Tibial artery (tissue), 4 donors: ENCODE data around the gene GNB1.

Experiments used
- DNase-seq, 2 donors: peaks; one replicate each; pipeline ENCODE4 v3.0.0-alpha.2; 2019
- H3K27ac ChIP-seq, 2 donors: fragments of 200-600 bp; sonication (generic) in 1 of 2; 1 replicate in 1 of 2; 2 replicates in 1 of 2; pipeline ENCODE4 v1.5.1; 2018 to 2019; ENCODE audit warnings: mild to moderate bottlenecking in 1 of 2
- H3K27me3 ChIP-seq, 2 donors: fragments of 200-600 bp; sonication (generic) in 1 of 2; one replicate each; pipeline versions ENCODE4 v1.5.1 to v1.6.0; 2016 to 2019
- H3K36me3 ChIP-seq, 3 donors: fragments of 200-600 bp; sonication (generic) in 2 of 3; one replicate each; pipeline ENCODE4 v1.5.1; 2016 to 2019; ENCODE audit warnings: mild to moderate bottlenecking in 2 of 3
- H3K4me1 ChIP-seq, 4 donors: fragments of 200-600 bp; sonication (generic) in 2 of 4; 1 replicate in 3 of 4; 2 replicates in 1 of 4; pipeline ENCODE4 v1.5.1; 2016 to 2019
- H3K4me3 ChIP-seq, 2 donors: fragments of 200-600 bp; sonication (generic) in 1 of 2; 1 replicate in 1 of 2; 2 replicates in 1 of 2; pipeline ENCODE4 v1.5.1; 2018 to 2019; ENCODE audit warnings: mild to moderate bottlenecking in 2 of 2
- H3K9me3 ChIP-seq, 3 donors: fragments of 200-600 bp; sonication (generic) in 1 of 3; one replicate each; pipeline ENCODE4 v1.5.1; 2016 to 2019
- intact Hi-C: fragments of 100-400 bp; cut with DNase I; formaldehyde crosslinking; loops from one replicate; pipeline ENCODE4 v1.15.0; 2023; ENCODE audit warnings: low total_unique reads
- TF ChIP-seq, protein P1 (sequence below), 2 experiments: fragments of 200-600 bp in 1 of 2; fragments of 450-650 bp in 1 of 2; IDR thresholded peaks; one replicate each; pipeline ENCODE4 v1.5.1; 2017 to 2019; ENCODE audit warnings: antibody characterized with exemption in 2 of 2, mild to moderate bottlenecking in 1 of 2, moderate library complexity in 1 of 2

The GNB1 gene

GRCh38 chr1:1900883-1901640 is 10.2 kb upstream of the GNB1 start:
- Histone ChIP-seq H3K27me3 (peaks cover 0 to 22% of the 10 kb centered on the region in 2 donors), H3K9me3 (no peaks in the 10 kb centered on the region), H3K36me3 (no peaks in the 10 kb centered on the region), H3K27ac (no peak overlapping the region), H3K4me1 (peaks cover 0 to 4% (median under 1%) of the 10 kb centered on the region in 4 donors), H3K4me3 (no peak overlapping the region)
- no peak for DNase-seq
- TF ChIP-seq, protein P1, sequence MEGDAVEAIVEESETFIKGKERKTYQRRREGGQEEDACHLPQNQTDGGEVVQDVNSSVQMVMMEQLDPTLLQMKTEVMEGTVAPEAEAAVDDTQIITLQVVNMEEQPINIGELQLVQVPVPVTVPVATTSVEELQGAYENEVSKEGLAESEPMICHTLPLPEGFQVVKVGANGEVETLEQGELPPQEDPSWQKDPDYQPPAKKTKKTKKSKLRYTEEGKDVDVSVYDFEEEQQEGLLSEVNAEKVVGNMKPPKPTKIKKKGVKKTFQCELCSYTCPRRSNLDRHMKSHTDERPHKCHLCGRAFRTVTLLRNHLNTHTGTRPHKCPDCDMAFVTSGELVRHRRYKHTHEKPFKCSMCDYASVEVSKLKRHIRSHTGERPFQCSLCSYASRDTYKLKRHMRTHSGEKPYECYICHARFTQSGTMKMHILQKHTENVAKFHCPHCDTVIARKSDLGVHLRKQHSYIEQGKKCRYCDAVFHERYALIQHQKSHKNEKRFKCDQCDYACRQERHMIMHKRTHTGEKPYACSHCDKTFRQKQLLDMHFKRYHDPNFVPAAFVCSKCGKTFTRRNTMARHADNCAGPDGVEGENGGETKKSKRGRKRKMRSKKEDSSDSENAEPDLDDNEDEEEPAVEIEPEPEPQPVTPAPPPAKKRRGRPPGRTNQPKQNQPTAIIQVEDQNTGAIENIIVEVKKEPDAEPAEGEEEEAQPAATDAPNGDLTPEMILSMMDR (IDR thresholded peaks at IDR 0.05): no peak
- intact Hi-C loops: no loop called here

DNA sequence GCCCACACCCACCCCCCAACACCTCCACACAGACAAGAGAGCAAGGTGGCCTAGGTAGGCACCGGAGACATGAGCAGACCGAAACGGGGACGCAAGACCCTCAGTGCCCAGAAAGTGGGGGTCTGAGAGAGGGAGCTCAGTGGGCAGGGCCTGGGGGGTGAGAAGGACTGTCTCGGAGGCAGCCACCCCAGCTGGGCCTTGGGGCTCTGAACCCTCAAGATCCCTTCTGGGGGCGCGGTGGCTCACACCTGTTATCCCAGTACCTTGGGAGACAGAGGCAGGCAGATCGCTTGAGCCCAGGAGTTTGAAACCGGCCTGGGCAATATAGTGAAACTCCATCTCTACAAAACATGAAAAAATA is 9.1 kb upstream of the GNB1 start:
- Histone ChIP-seq H3K9me3 (no peaks in the 10 kb centered on the region), H3K36me3 (no peaks in the 10 kb centered on the region), H3K27me3 (peaks cover 0 to 31% of the 10 kb centered on the region in 2 donors), H3K4me3 (no peak overlapping the region), H3K27ac (no peak overlapping the region), H3K4me1 (peaks cover 0 to 6% (median 3%) of the 10 kb centered on the region in 4 donors)
- intact Hi-C loops: loop anchor here (10.0 kb wide), 1 partner anchor 115 kb away; no protein-coding TSS in a partner anchor
- DNase-seq: no peak
- TF ChIP-seq, protein P1 (IDR thresholded peaks at IDR 0.05): no peak

DNA sequence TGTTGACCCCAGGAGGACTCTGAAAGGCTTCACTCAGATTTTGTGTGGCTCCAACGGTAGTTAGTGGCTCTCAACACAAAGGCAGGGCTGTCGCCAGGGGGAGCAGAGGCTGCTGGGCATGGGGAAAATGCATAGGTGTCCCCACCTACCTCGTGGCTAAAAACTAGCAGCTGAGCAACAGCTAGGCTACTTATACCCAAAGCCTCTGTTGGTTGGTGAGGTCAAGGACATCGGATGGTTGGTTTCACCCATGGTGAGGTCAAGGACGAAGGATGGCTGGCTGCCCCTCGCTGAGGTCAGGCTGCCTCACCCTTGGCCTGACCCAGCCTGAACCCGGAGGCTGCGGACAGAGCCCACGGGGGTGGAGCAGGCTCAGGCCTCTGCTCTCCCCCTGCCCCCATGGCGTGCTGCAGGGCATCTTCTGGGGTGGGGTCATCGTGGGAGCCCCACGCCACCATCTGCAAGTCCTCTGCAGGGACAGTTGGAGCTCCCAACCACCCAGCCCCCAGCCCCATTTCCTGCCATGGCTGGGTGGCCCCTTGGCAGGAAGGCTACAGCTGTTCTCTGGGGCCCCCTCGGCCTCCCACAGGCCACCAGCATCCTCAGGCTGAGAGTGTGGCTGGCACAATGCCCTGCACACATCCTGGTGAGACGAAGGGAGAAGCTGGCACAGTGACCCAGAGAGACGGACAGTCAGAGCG is 8.5 kb upstream of the GNB1 start:
- H3K4me1 ChIP-seq: peaks cover 0 to 12% (median 8%) of the 10 kb centered on the region in 4 donors
- no peak overlapping the region for H3K27ac ChIP-seq
- H3K36me3 ChIP-seq: no peaks in the 10 kb centered on the region
- intact Hi-C loops: loop anchor here (10.0 kb wide), 1 partner anchor 115 kb away; no protein-coding TSS in a partner anchor
- no peak for DNase-seq
- TF ChIP-seq, protein P1 (IDR thresholded peaks at IDR 0.05): no peak
- no peaks in the 10 kb centered on the region for H3K9me3 ChIP-seq
- H3K4me3 ChIP-seq: no peak overlapping the region
- H3K27me3 ChIP-seq: peaks cover 0 to 31% of the 10 kb centered on the region in 2 donors

DNA sequence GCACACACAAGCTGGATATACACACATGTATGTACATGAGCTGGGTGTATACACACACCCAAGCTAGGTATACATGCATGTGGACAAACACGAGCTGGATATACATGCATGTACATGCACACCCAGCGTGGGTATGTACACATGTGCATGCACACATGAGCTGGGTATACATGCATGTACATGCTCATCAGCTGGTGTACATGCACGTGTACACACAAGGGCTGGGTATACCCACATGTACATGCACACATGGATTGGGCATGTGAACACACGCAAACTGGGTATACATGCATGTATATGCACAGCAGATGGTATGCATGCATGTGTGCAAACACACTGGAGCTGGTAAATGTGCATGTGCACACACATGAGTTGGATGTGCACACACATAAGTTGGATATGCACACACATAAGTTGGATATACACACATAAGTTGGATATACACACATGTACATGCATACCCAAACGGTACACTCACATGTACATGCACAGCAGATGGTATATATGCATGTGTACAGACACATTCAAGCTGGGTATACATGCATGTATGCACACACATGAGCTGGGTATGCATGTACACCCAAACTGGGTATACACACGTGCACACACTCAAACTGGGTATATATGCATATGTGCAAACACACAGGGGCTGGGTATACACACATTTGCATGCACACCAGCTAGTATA is 7.5 kb upstream of the GNB1 start:
- no peak overlapping the region for H3K27ac ChIP-seq
- DNase-seq: no peak
- H3K4me1 ChIP-seq: peaks cover 0 to 15% (median 13%) of the 10 kb centered on the region in 4 donors
- TF ChIP-seq, protein P1 (IDR thresholded peaks at IDR 0.05): no peak
- H3K9me3 ChIP-seq: no peaks in the 10 kb centered on the region
- no peaks in the 10 kb centered on the region for H3K36me3 ChIP-seq
- intact Hi-C loops: loop anchor here (10.0 kb wide), 1 partner anchor 114 kb away; no protein-coding TSS in a partner anchor
- no peak overlapping the region for H3K4me3 ChIP-seq
- H3K27me3 ChIP-seq: peaks cover 0 to 31% of the 10 kb centered on the region in 2 donors

- Histone ChIP-seq H3K27ac (no peak overlapping the region), H3K27me3 (peaks cover 0 to 27% of the 10 kb centered on the region in 2 donors), H3K9me3 (no peaks in the 10 kb centered on the region), H3K36me3 (no peaks in the 10 kb centered on the region), H3K4me3 (no peak overlapping the region), H3K4me1 (peaks cover 0 to 29% (median 26%) of the 10 kb centered on the region in 4 donors)
- no peak for DNase-seq
- intact Hi-C loops: loop anchor here (10.0 kb wide), 1 partner anchor 111 kb away; no protein-coding TSS in a partner anchor
- TF ChIP-seq, protein P1 (IDR thresholded peaks at IDR 0.05): no peak
Observed at GRCh38 chr1:1895456-1896336, 4.8 kb upstream of the GNB1 start.
